Natural killer cell (primary cell): ENCODE results near the gene CLNK. TPM values are rescaled to one million over a fixed set of nuclear protein-coding genes. Genes with fewer than 3 reads are reported as not detected.

Experiments
- ATAC-seq, 3 donors: fragments of 150-1000 bp in 2 of 3; fragments of 200-7000 bp in 1 of 3; cut with Tn5 transposase; 1 replicate in 1 of 3; 2 replicates in 2 of 3; pipeline ENCODE4 v1.10.0; 2021; ENCODE audit warnings: mild to moderate bottlenecking in 2 of 3, moderate library complexity in 2 of 3
- DNase-seq, 2 donors: peaks; one replicate each; pipeline versions ENCODE4 v3.0.0 to v3.0.0-alpha.2; 2013 to 2021; ENCODE audit warnings: mixed read lengths in 1 of 2
- H3K27ac ChIP-seq: one replicate; pipeline ENCODE4 v1.5.1; 2013; ENCODE audit warnings: mild to moderate bottlenecking, low read length
- H3K27me3 ChIP-seq: one replicate; pipeline ENCODE4 v1.6.1; 2013; ENCODE audit warnings: low read length; ENCODE audit not compliant: control insufficient read depth, insufficient read depth
- H3K36me3 ChIP-seq: one replicate; pipeline ENCODE4 v1.6.1; 2013; ENCODE audit warnings: low read length; ENCODE audit not compliant: control insufficient read depth, insufficient read depth
- H3K4me1 ChIP-seq: one replicate; pipeline ENCODE4 v1.6.1; 2013; ENCODE audit warnings: low read length; ENCODE audit not compliant: control insufficient read depth, insufficient read depth
- H3K4me3 ChIP-seq: one replicate; pipeline ENCODE4 v1.5.1; 2013; ENCODE audit warnings: low read length
- H3K9me3 ChIP-seq: one replicate; pipeline ENCODE4 v1.6.1; 2013; ENCODE audit warnings: low read length; ENCODE audit not compliant: control insufficient read depth, insufficient read depth
- H3K27ac Mint-ChIP-seq, 2 donors: one replicate each; pipeline ENCODE4 v1.8.0; 2022; ENCODE audit warnings: mild to moderate bottlenecking in 2 of 2, mixed read lengths in 2 of 2, moderate library complexity in 1 of 2
- H3K27me3 Mint-ChIP-seq, 2 donors: one replicate each; pipeline ENCODE4 v1.8.0; 2022; ENCODE audit warnings: low read depth in 2 of 2, mixed read lengths in 2 of 2
- H3K36me3 Mint-ChIP-seq: one replicate; pipeline ENCODE4 v1.8.0; 2022; ENCODE audit warnings: mixed read lengths
- H3K4me1 Mint-ChIP-seq, 2 donors: one replicate each; pipeline ENCODE4 v1.8.0; 2022; ENCODE audit warnings: mixed read lengths in 2 of 2
- H3K4me3 Mint-ChIP-seq: one replicate; pipeline ENCODE4 v1.8.0; 2022; ENCODE audit warnings: mild to moderate bottlenecking, moderate library complexity, mixed read lengths
- H3K9me3 Mint-ChIP-seq, 2 donors: one replicate each; pipeline ENCODE4 v1.8.0; 2022; ENCODE audit warnings: mixed read lengths in 2 of 2
- CTCF ChIP-seq: fragments of 200-600 bp; IDR thresholded peaks from one replicate; pipeline ENCODE4 v1.8.0; 2022; ENCODE audit warnings: antibody characterized with exemption
- WGBS: methylation state at CpG from one replicate; pipeline ENCODE4 v1.1.7; 2013; ENCODE audit warnings: missing lambda C conversion rate; ENCODE audit not compliant: insufficient coverage; 5-methylcytosine and 5-hydroxymethylcytosine counted together
- intact Hi-C: fragments of 100-400 bp; cut with micrococcal nuclease; formaldehyde crosslinking; loops from one replicate; pipeline ENCODE4 v1.14.2; 2022
- total RNA-seq, 4 donors: library from RNA; stranded (reverse); fragments of 120-200 nt in 1 of 4; gene quantifications; one replicate each; pipeline versions ENCODE4 v1.2.3 to v1.2.4, GENCODE V29; 2013 to 2022

The CLNK gene
- total RNA-seq, 3 donors from 2014 or later (not counting 1 experiment from before 2014, with no cell fraction given), result 1.00 to 1.1 (median 1.0) TPM

GRCh38 chr4:10690185-10690907, 5.8 kb upstream of the CLNK start:
- no peak overlapping the region for H3K4me3 Mint-ChIP-seq
- H3K4me3 ChIP-seq, result no peak overlapping the region
- no peaks in the 10 kb centered on the region for H3K27me3 Mint-ChIP-seq

GRCh38 chr4:10688846-10689245, 4.3 kb upstream of the CLNK start:
- DNase-seq (no peak), ATAC-seq (no peak)
- Mint-ChIP-seq H3K27me3 (no peaks in the 10 kb centered on the region), H3K36me3 (no peaks in the 10 kb centered on the region), H3K27ac (no peak overlapping the region), H3K9me3 (no peaks in the 10 kb centered on the region), H3K4me3 (no peak overlapping the region), H3K4me1 (peaks cover 12 to 13% of the 10 kb centered on the region in 2 donors)
- no peak overlapping the region for H3K4me3 ChIP-seq
- H3K27me3 ChIP-seq, result no peaks in the 10 kb centered on the region
- H3K27ac ChIP-seq, result no peak overlapping the region
- 41% methylated on average over 6 of the region's 6 CpGs for WGBS
- intact Hi-C loops, result no loop called here
- no peaks in the 10 kb centered on the region for H3K36me3 ChIP-seq
- no peaks in the 10 kb centered on the region for H3K9me3 ChIP-seq
- peaks cover 11% of the 10 kb centered on the region for H3K4me1 ChIP-seq
- TF ChIP-seq CTCF, result no peak

More at GRCh38 chr4:10690185-10690907, 5.8 kb upstream of the CLNK start:
- DNase-seq (no peak), ATAC-seq (no peak)
- intact Hi-C loops, result no loop called here
- no peak for TF ChIP-seq CTCF
- Histone ChIP-seq H3K27ac (no peak overlapping the region), H3K27me3 (no peaks in the 10 kb centered on the region), H3K4me1 (no peaks in the 10 kb centered on the region), H3K36me3 (no peaks in the 10 kb centered on the region), H3K9me3 (no peaks in the 10 kb centered on the region)
- no peak overlapping the region for H3K27ac Mint-ChIP-seq
- H3K9me3 Mint-ChIP-seq, result no peaks in the 10 kb centered on the region
- 66% methylated on average over 8 of the region's 8 CpGs for WGBS
- no peaks in the 10 kb centered on the region for H3K4me1 Mint-ChIP-seq
- no peaks in the 10 kb centered on the region for H3K36me3 Mint-ChIP-seq

- Mint-ChIP-seq H3K27ac (no peak overlapping the region), H3K27me3 (no peaks in the 10 kb centered on the region), H3K36me3 (no peaks in the 10 kb centered on the region), H3K4me3 (no peak overlapping the region), H3K9me3 (no peaks in the 10 kb centered on the region), H3K4me1 (peaks cover 16 to 17% of the 10 kb centered on the region in 2 donors)
- no peaks in the 10 kb centered on the region for H3K27me3 ChIP-seq
- H3K4me3 ChIP-seq, result no peak overlapping the region
- intact Hi-C loops, result no loop called here
- WGBS, result 93% methylated on average over 3 of the region's 3 CpGs
- no peaks in the 10 kb centered on the region for H3K36me3 ChIP-seq
- ATAC-seq, result no peak
- no peak for TF ChIP-seq CTCF
- peaks cover 12% of the 10 kb centered on the region for H3K4me1 ChIP-seq
- H3K27ac ChIP-seq, result no peak overlapping the region
- DNase-seq, result no peak
- no peaks in the 10 kb centered on the region for H3K9me3 ChIP-seq
Measured at GRCh38 chr4:10688022-10688421, 3.5 kb upstream of the CLNK start.

DNA sequence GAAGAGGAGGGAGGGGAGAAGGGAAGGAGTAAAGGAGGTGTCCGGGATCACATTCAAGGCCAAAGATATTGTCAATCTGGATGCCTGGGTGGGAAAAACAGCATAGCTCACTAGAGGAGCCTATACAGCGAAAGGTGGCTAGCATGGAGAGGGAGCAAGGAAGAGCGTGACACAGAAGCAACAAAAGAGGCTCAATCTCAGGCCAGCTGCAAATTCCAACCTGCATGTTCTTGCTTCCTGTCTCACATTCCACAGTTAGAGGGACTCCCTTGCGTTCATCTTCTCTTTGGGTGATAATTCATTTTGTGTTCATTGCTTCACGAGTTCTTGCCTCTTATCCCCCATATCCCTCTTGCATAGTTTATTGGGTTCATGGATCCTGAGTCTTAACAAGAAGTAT, 3.0 kb upstream of the CLNK start:
- Mint-ChIP-seq H3K36me3 (no peaks in the 10 kb centered on the region), H3K9me3 (no peaks in the 10 kb centered on the region), H3K4me1 (peaks cover 16 to 17% of the 10 kb centered on the region in 2 donors), H3K4me3 (no peak overlapping the region), H3K27me3 (no peaks in the 10 kb centered on the region), H3K27ac (no peak overlapping the region)
- H3K4me1 ChIP-seq, result peaks cover 13% of the 10 kb centered on the region
- no peak overlapping the region for H3K27ac ChIP-seq
- H3K4me3 ChIP-seq, result no peak overlapping the region
- no peaks in the 10 kb centered on the region for H3K9me3 ChIP-seq
- intact Hi-C loops, result no loop called here
- no peak for ATAC-seq
- no peaks in the 10 kb centered on the region for H3K36me3 ChIP-seq
- no peaks in the 10 kb centered on the region for H3K27me3 ChIP-seq
- WGBS, result over 99% methylated on average over 5 of the region's 5 CpGs
- no peak for TF ChIP-seq CTCF
- no peak for DNase-seq
